ENCODE data around the gene TRUB1. TPM values are rescaled to one million over a fixed set of nuclear protein-coding genes. Genes with fewer than 3 reads are reported as not detected.

TRUB1 gene
- total and polyA plus RNA-seq, 2 donors (not counting 1 experiment from before 2014, with no cell fraction given): 19.6 to 38.5 TPM

GRCh38 chr10:114912470-114912859 is 25.5 kb upstream of the TRUB1 start:
- H3K79me2 ChIP-seq (ENCODE audit: control insufficient read depth, insufficient read depth, low read length): no peaks in the 10 kb centered on the region
- no peak for DNase-seq (ENCODE audit: low read depth in 2 of 2)
- no peak overlapping the region for H3K4me2 ChIP-seq (ENCODE audit: extremely low read depth, insufficient read depth, low read length)
- no peaks in the 10 kb centered on the region for H3K36me3 ChIP-seq (ENCODE audit: control insufficient read depth, insufficient read depth, low read length)
- no peak overlapping the region for H2AFZ ChIP-seq (ENCODE audit: low read length)
- no peaks in the 10 kb centered on the region for H4K20me1 ChIP-seq (ENCODE audit: control insufficient read depth, extremely low read depth, insufficient read depth, low read length)
- no peaks in the 10 kb centered on the region for H3K27me3 ChIP-seq (ENCODE audit: control insufficient read depth, insufficient read depth, low read length)
- no peak overlapping the region for H3K4me3 ChIP-seq (replicated peaks in 1 of 4; ENCODE audit: control extremely low read depth in 1 of 4, insufficient read depth in 1 of 4, low read depth in 3 of 4, low read length in 4 of 4)
- H3K4me1 ChIP-seq (ENCODE audit: control insufficient read depth, extremely low read depth, insufficient read depth, low read length): no peaks in the 10 kb centered on the region
- H3K27ac ChIP-seq (ENCODE audit: insufficient read depth, low read length): no peak overlapping the region
- no peaks in the 10 kb centered on the region for H3K9me3 ChIP-seq (ENCODE audit: control insufficient read depth, insufficient read depth, low read depth, low read length)
- H3K9ac ChIP-seq (ENCODE audit: insufficient read depth, low read length): no peak overlapping the region
- TF ChIP-seq, protein P1, sequence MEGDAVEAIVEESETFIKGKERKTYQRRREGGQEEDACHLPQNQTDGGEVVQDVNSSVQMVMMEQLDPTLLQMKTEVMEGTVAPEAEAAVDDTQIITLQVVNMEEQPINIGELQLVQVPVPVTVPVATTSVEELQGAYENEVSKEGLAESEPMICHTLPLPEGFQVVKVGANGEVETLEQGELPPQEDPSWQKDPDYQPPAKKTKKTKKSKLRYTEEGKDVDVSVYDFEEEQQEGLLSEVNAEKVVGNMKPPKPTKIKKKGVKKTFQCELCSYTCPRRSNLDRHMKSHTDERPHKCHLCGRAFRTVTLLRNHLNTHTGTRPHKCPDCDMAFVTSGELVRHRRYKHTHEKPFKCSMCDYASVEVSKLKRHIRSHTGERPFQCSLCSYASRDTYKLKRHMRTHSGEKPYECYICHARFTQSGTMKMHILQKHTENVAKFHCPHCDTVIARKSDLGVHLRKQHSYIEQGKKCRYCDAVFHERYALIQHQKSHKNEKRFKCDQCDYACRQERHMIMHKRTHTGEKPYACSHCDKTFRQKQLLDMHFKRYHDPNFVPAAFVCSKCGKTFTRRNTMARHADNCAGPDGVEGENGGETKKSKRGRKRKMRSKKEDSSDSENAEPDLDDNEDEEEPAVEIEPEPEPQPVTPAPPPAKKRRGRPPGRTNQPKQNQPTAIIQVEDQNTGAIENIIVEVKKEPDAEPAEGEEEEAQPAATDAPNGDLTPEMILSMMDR (conservative IDR thresholded peaks at IDR 0.05 in 1 of 2, IDR thresholded peaks at IDR 0.05 in 1 of 2; ENCODE audit: low read depth in 1 of 2, low read length in 2 of 2): no peak
- no peak for TF ChIP-seq EZH2 (IDR thresholded peaks at IDR 0.05; ENCODE audit: low read length, missing control alignments)

GRCh38 chr10:114914560-114914959 is 23.4 kb upstream of the TRUB1 start:
- H3K27ac ChIP-seq (ENCODE audit: insufficient read depth, low read length): no peak overlapping the region
- DNase-seq (ENCODE audit: low read depth in 2 of 2): no peak
- H3K79me2 ChIP-seq (ENCODE audit: control insufficient read depth, insufficient read depth, low read length): no peaks in the 10 kb centered on the region
- H3K36me3 ChIP-seq (ENCODE audit: control insufficient read depth, insufficient read depth, low read length): no peaks in the 10 kb centered on the region
- no peak overlapping the region for H3K4me3 ChIP-seq (replicated peaks in 1 of 4; ENCODE audit: control extremely low read depth in 1 of 4, insufficient read depth in 1 of 4, low read depth in 3 of 4, low read length in 4 of 4)
- no peak overlapping the region for H3K4me2 ChIP-seq (ENCODE audit: extremely low read depth, insufficient read depth, low read length)
- no peak for TF ChIP-seq EZH2 (IDR thresholded peaks at IDR 0.05; ENCODE audit: low read length, missing control alignments)
- TF ChIP-seq, protein P1 (conservative IDR thresholded peaks at IDR 0.05 in 1 of 2, IDR thresholded peaks at IDR 0.05 in 1 of 2; ENCODE audit: low read depth in 1 of 2, low read length in 2 of 2): no peak
- H4K20me1 ChIP-seq (ENCODE audit: control insufficient read depth, extremely low read depth, insufficient read depth, low read length): no peaks in the 10 kb centered on the region
- H3K9me3 ChIP-seq (ENCODE audit: control insufficient read depth, insufficient read depth, low read depth, low read length): no peaks in the 10 kb centered on the region
- no peak overlapping the region for H3K9ac ChIP-seq (ENCODE audit: insufficient read depth, low read length)
- no peaks in the 10 kb centered on the region for H3K4me1 ChIP-seq (ENCODE audit: control insufficient read depth, extremely low read depth, insufficient read depth, low read length)
- H3K27me3 ChIP-seq (ENCODE audit: control insufficient read depth, insufficient read depth, low read length): no peaks in the 10 kb centered on the region
- no peak overlapping the region for H2AFZ ChIP-seq (ENCODE audit: low read length)

GRCh38 chr10:114915294-114915693 is 22.7 kb upstream of the TRUB1 start:
- no peaks in the 10 kb centered on the region for H4K20me1 ChIP-seq (ENCODE audit: control insufficient read depth, extremely low read depth, insufficient read depth, low read length)
- no peak for DNase-seq (ENCODE audit: low read depth in 2 of 2)
- no peaks in the 10 kb centered on the region for H3K79me2 ChIP-seq (ENCODE audit: control insufficient read depth, insufficient read depth, low read length)
- no peak overlapping the region for H3K4me3 ChIP-seq (replicated peaks in 1 of 4; ENCODE audit: control extremely low read depth in 1 of 4, insufficient read depth in 1 of 4, low read depth in 3 of 4, low read length in 4 of 4)
- TF ChIP-seq, protein P1 (conservative IDR thresholded peaks at IDR 0.05 in 1 of 2, IDR thresholded peaks at IDR 0.05 in 1 of 2; ENCODE audit: low read depth in 1 of 2, low read length in 2 of 2): no peak
- no peak for TF ChIP-seq EZH2 (IDR thresholded peaks at IDR 0.05; ENCODE audit: low read length, missing control alignments)
- no peaks in the 10 kb centered on the region for H3K27me3 ChIP-seq (ENCODE audit: control insufficient read depth, insufficient read depth, low read length)
- no peaks in the 10 kb centered on the region for H3K36me3 ChIP-seq (ENCODE audit: control insufficient read depth, insufficient read depth, low read length)
- no peaks in the 10 kb centered on the region for H3K9me3 ChIP-seq (ENCODE audit: control insufficient read depth, insufficient read depth, low read depth, low read length)
- H3K4me1 ChIP-seq (ENCODE audit: control insufficient read depth, extremely low read depth, insufficient read depth, low read length): no peaks in the 10 kb centered on the region
- H3K4me2 ChIP-seq (ENCODE audit: extremely low read depth, insufficient read depth, low read length): no peak overlapping the region
- H2AFZ ChIP-seq (ENCODE audit: low read length): no peak overlapping the region
- H3K27ac ChIP-seq (ENCODE audit: insufficient read depth, low read length): no peak overlapping the region
- H3K9ac ChIP-seq (ENCODE audit: insufficient read depth, low read length): no peak overlapping the region
